Panc1 (cell line): ENCODE results near the gene CA5A. TPM values are rescaled to one million over a fixed set of nuclear protein-coding genes. Genes with fewer than 3 reads are reported as not detected.
A peak's percentile ranks its signal among the peaks of the same experiment; 100 is the strongest.
"Not testable (repeated sequence)": the region's sequence is repeated elsewhere in the genome, so short reads cannot be mapped to it uniquely, and the experiment has no call there.

Experiments
- ATAC-seq: fragments of 200-7000 bp; cut with Tn5 transposase; 2 replicates; pipeline ENCODE4 v1.9.1; 2020; ENCODE audit warnings: mild to moderate bottlenecking, moderate library complexity
- BruUV-seq: library from RNA; stranded (reverse); fragments of 400-500 nt; replicated peaks from 2 replicates; lab custom pipeline; 2021; lab: Mats Ljungman, UMichigan
- CTCF ChIA-PET: fragments of 300-600 bp; sonication (Branson Sonifier 250); formaldehyde crosslinking; loops from one replicate; lab custom pipeline; 2022; ENCODE audit warnings: antibody characterized with exemption; lab: Charles Lee
- POLR2A ChIA-PET: fragments of 300-600 bp; sonication (Branson Sonifier 250); formaldehyde crosslinking; loops from one replicate; lab custom pipeline; 2022; ENCODE audit warnings: antibody characterized with exemption; lab: Charles Lee
- DNase-seq: peaks from one replicate; pipeline ENCODE4 v3.0.0-alpha.2; 2010; ENCODE audit warnings: low read depth, low spot score
- H3K27ac ChIP-seq: 2 replicates; pipeline ENCODE4 v1.5.1; 2011; ENCODE audit warnings: mild to moderate bottlenecking, low read length, inconsistent platforms
- H3K27me3 ChIP-seq: fragments of 200-500 bp; sonication (Bioruptor generic); 2 replicates; pipeline ENCODE4 v1.6.0; 2014; ENCODE audit warnings: low read length, inconsistent platforms; ENCODE audit not compliant: control insufficient read depth, insufficient read depth
- H3K36me3 ChIP-seq: fragments of 200-500 bp; sonication (Bioruptor generic); 2 replicates; pipeline ENCODE4 v1.5.1; 2014; ENCODE audit warnings: inconsistent platforms, mild to moderate bottlenecking, low read length, moderate library complexity; ENCODE audit not compliant: control insufficient read depth, insufficient read depth
- H3K4me1 ChIP-seq: 2 replicates; pipeline ENCODE4 v1.5.1; 2011; ENCODE audit warnings: inconsistent platforms, mild to moderate bottlenecking, low read length, moderate library complexity; ENCODE audit not compliant: control insufficient read depth, insufficient read depth
- H3K4me3 ChIP-seq, 2 experiments: 2 replicates each; pipeline ENCODE4 v1.5.1; 2011 to 2012; ENCODE audit warnings: low read depth in 2 of 2, low read length in 2 of 2, mild to moderate bottlenecking in 2 of 2, inconsistent platforms in 1 of 2, moderate library complexity in 1 of 2
- H3K9me3 ChIP-seq: fragments of 200-500 bp; sonication (Bioruptor generic); 2 replicates; pipeline ENCODE4 v1.5.1; 2014; ENCODE audit warnings: low read depth, mild to moderate bottlenecking, inconsistent platforms, low read length, moderate library complexity; ENCODE audit not compliant: control insufficient read depth, insufficient read depth
- CTCF ChIP-seq: fragments of 450-650 bp; IDR thresholded peaks from 2 replicates; pipeline ENCODE4 v1.5.1; 2017; ENCODE audit warnings: mild to moderate bottlenecking
- POLR2AphosphoS5 ChIP-seq: IDR thresholded peaks from 2 replicates; pipeline ENCODE4 v1.6.1; 2012; ENCODE audit warnings: mild to moderate bottlenecking, low read depth, low read length, moderate library complexity
- REST ChIP-seq, 2 experiments: IDR thresholded peaks; 2 replicates each; pipeline ENCODE4 v1.6.1; 2011 to 2012; ENCODE audit warnings: low read depth in 2 of 2, control low read depth in 1 of 2, low read length in 1 of 2, mild to moderate bottlenecking in 1 of 2, moderate library complexity in 1 of 2; ENCODE audit not compliant: insufficient read depth in 1 of 2
- SIN3A ChIP-seq: IDR thresholded peaks from 2 replicates; pipeline ENCODE4 v1.6.1; 2012; ENCODE audit warnings: low read depth, mild to moderate bottlenecking, low read length, moderate library complexity, borderline replicate concordance; ENCODE audit not compliant: insufficient read depth
- TCF7L2 ChIP-seq: IDR thresholded peaks from 2 replicates; pipeline ENCODE4 v1.6.1; 2011; ENCODE audit warnings: mild to moderate bottlenecking, low read depth, low read length, inconsistent platforms
- in situ Hi-C: cut with HindIII; loops from 2 replicates; pipeline ENCODE4 v1.10.0; 2016; ENCODE audit warnings: low sequenced_read_pairs, low pct_unique_long_range_greater_than_20kb
- intact Hi-C: fragments of 100-400 bp; cut with micrococcal nuclease; formaldehyde crosslinking; loops from one replicate; pipeline ENCODE4 v1.10.0; 2022; ENCODE audit not compliant: unreplicated experiment
- total RNA-seq: library from RNA; stranded (reverse); gene quantifications from one replicate; pipeline ENCODE4 v1.2.1, GENCODE V29; 2021; ENCODE audit not compliant: unreplicated experiment

Gene CA5A
- total RNA-seq, 1 experiment from 2014 or later = not detected

- POLR2A ChIA-PET = not testable (repeated sequence)
These were observed 48.0 kb downstream of the CA5A start for GRCh38 chr16:87888346-87888745.

GRCh38 chr16:87887931-87888330 is 48.4 kb downstream of the CA5A start:
- H3K27ac ChIP-seq, H3K4me3 ChIP-seq, intact Hi-C loops, DNase-seq, H3K36me3 ChIP-seq, ATAC-seq, CTCF ChIA-PET, H3K4me1 ChIP-seq, H3K9me3 ChIP-seq, in situ Hi-C loops, BruUV-seq, H3K27me3 ChIP-seq: not testable (repeated sequence)
- POLR2A ChIA-PET = interaction anchor here (0.7 kb wide), 1 partner anchor 27 kb away, joined by 5 read pairs; no protein-coding TSS in a partner anchor

More at GRCh38 chr16:87888346-87888745, 48.0 kb downstream of the CA5A start:
- intact Hi-C loops, DNase-seq, BruUV-seq, in situ Hi-C loops, CTCF ChIA-PET, ATAC-seq, H3K27me3 ChIP-seq, H3K36me3 ChIP-seq, H3K4me3 ChIP-seq, H3K4me1 ChIP-seq, H3K9me3 ChIP-seq, H3K27ac ChIP-seq: not testable (repeated sequence)

GRCh38 chr16:87885371-87885967 is 50.9 kb downstream of the CA5A start:
- DNase-seq, BruUV-seq, in situ Hi-C loops, H3K27ac ChIP-seq, CTCF ChIA-PET, H3K4me3 ChIP-seq, intact Hi-C loops, H3K4me1 ChIP-seq, H3K27me3 ChIP-seq, H3K36me3 ChIP-seq, H3K9me3 ChIP-seq, POLR2A ChIA-PET: not testable (repeated sequence)
- ATAC-seq = peak; percentile 45

- H3K27me3 ChIP-seq = no peaks in the 10 kb centered on the region
- POLR2A ChIA-PET = no interaction called here
- intact Hi-C loops = no loop called here
- no TSS peak for BruUV-seq
- H3K4me3 ChIP-seq = no peak overlapping the region
- no peaks in the 10 kb centered on the region for H3K36me3 ChIP-seq
- CTCF ChIA-PET = no interaction called here
- DNase-seq (no peak), ATAC-seq (no peak)
- TF ChIP-seq CTCF (no peak), SIN3A (no peak), POLR2AphosphoS5 (no peak), REST (IDR thresholded peaks at IDR 0.05; ENCODE audit: insufficient read depth in 1 of 2, low read depth in 2 of 2, low read length in 1 of 2) (no peak), TCF7L2 (no peak)
- no peak overlapping the region for H3K27ac ChIP-seq
- no peaks in the 10 kb centered on the region for H3K4me1 ChIP-seq
- in situ Hi-C loops = no loop called here
- no peaks in the 10 kb centered on the region for H3K9me3 ChIP-seq
These were observed 53.8 kb downstream of the CA5A start for GRCh38 chr16:87882436-87883019.
